AG04449 (cell line): ENCODE data around the gene COMMD3.

ENCODE experiments used
- CTCF ChIA-PET: fragments of 350-600 bp; formaldehyde crosslinking; extraction: SDS; loops from one replicate; lab custom pipeline; 2021; ENCODE audit warnings: antibody characterized with exemption; lab: Yijun Ruan, JAX
- POLR2A ChIA-PET: fragments of 400-600, 350-600 bp; formaldehyde crosslinking; extraction: SDS; loops from one replicate; lab custom pipeline; 2020; ENCODE audit warnings: antibody characterized with exemption, inconsistent platforms; lab: Yijun Ruan, JAX
- DNase-seq: peaks from one replicate; pipeline ENCODE4 v3.0.0-alpha.2; 2010; ENCODE audit warnings: low read depth, low spot score
- H3K4me3 ChIP-seq: 2 replicates; pipeline ENCODE4 v1.5.1; 2011; ENCODE audit warnings: low read depth, mild to moderate bottlenecking, control low read depth, low read length
- CTCF ChIP-seq: IDR thresholded peaks from one replicate; pipeline ENCODE4 v1.5.1; 2011; ENCODE audit warnings: mild to moderate bottlenecking, moderate library complexity, low read length, control low read depth, inconsistent platforms; ENCODE audit not compliant: insufficient read depth; ENCODE audit errors: missing control alignments

Gene COMMD3

GRCh38 chr10:22333167-22333974, 17.2 kb downstream of the COMMD3 start:
- no peak for DNase-seq
- ChIA-PET POLR2A (no interaction called here), CTCF (interaction anchor here (0.7 kb wide), 1 partner anchor 8 kb away, joined by 3 read pairs; no protein-coding TSS in a partner anchor)
- TF ChIP-seq CTCF: no peak
- H3K4me3 ChIP-seq: no peak overlapping the region

GRCh38 chr10:22333975-22334282, 17.7 kb downstream of the COMMD3 start:
- DNase-seq: no peak
- POLR2A ChIA-PET: no interaction called here
- no peak for TF ChIP-seq CTCF
- H3K4me3 ChIP-seq: no peak overlapping the region
- CTCF ChIA-PET: no interaction called here

GRCh38 chr10:22334414-22335172, 18.4 kb downstream of the COMMD3 start:
- peak overlapping the region; percentile 51 for H3K4me3 ChIP-seq
- no peak for TF ChIP-seq CTCF
- POLR2A ChIA-PET: no interaction called here
- DNase-seq: no peak
- CTCF ChIA-PET: interaction anchor here (1.0 kb wide), 1 partner anchor 11 kb away, joined by 3 read pairs; no protein-coding TSS in a partner anchor

- POLR2A ChIA-PET: no interaction called here
- peak overlapping the region; percentile 51 for H3K4me3 ChIP-seq
Observed at GRCh38 chr10:22335173-22335933, 19.2 kb downstream of the COMMD3 start.

GRCh38 chr10:22338185-22338900, 22.2 kb downstream of the COMMD3 start:
- CTCF ChIA-PET: interaction anchor here (0.7 to 1.5 kb wide), 5 partner anchors 12 to 843 kb away, joined by 3 to 4 read pairs (median 3); partner anchors contain the start of gene COMMD3
- H3K4me3 ChIP-seq: no peak overlapping the region
- no peak for TF ChIP-seq CTCF
- POLR2A ChIA-PET: no interaction called here
- no peak for DNase-seq

More at GRCh38 chr10:22335173-22335933, 19.2 kb downstream of the COMMD3 start:
- CTCF ChIA-PET: interaction anchor here (1.0 kb wide), 1 partner anchor 12 kb away, joined by 3 read pairs; no protein-coding TSS in a partner anchor
- no peak for DNase-seq
- TF ChIP-seq CTCF: no peak
